ENCODE measurements around the gene STK39. TPM values are rescaled to one million over a fixed set of nuclear protein-coding genes. Genes with fewer than 3 reads are reported as not detected.
"Not testable (repeated sequence)": the region's sequence is repeated elsewhere in the genome, so short reads cannot be mapped to it uniquely, and the experiment has no call there.

STK39 gene
- total RNA-seq, 4 donors from 2014 or later: 6.4 to 9.0 (median 6.7) TPM

DNA sequence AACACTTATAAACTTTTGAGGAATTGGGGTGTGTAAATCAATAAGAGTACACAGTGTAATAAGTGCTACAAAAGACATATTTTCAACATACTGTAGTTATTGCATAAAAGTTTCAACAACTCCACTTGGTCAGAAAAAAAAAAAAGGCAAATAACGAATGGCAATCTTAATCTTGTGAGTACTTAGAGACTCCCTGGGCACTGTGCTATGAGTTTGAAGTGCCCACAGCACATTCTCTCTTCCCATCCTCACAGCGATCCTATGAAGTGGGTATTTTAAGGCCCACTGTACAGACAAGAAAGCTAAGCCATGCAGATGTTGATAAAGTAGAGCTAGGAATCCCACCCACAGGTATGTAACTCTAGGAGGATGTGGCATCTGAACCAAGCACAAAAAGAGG is 112.3 kb downstream of the STK39 start:
- Histone ChIP-seq H3K4me3 (replicated peaks in 1 of 3) (no peak overlapping the region), H3K9me3 (no peaks in the 10 kb centered on the region), H3K27ac (no peak overlapping the region), H3K4me1 (no peaks in the 10 kb centered on the region), H3K36me3 (no peaks in the 10 kb centered on the region), H3K27me3 (no peaks in the 10 kb centered on the region)
- TF ChIP-seq POLR2A (IDR thresholded peaks at IDR 0.05): no peak
- TF ChIP-seq, protein P1, sequence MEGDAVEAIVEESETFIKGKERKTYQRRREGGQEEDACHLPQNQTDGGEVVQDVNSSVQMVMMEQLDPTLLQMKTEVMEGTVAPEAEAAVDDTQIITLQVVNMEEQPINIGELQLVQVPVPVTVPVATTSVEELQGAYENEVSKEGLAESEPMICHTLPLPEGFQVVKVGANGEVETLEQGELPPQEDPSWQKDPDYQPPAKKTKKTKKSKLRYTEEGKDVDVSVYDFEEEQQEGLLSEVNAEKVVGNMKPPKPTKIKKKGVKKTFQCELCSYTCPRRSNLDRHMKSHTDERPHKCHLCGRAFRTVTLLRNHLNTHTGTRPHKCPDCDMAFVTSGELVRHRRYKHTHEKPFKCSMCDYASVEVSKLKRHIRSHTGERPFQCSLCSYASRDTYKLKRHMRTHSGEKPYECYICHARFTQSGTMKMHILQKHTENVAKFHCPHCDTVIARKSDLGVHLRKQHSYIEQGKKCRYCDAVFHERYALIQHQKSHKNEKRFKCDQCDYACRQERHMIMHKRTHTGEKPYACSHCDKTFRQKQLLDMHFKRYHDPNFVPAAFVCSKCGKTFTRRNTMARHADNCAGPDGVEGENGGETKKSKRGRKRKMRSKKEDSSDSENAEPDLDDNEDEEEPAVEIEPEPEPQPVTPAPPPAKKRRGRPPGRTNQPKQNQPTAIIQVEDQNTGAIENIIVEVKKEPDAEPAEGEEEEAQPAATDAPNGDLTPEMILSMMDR (IDR thresholded peaks at IDR 0.05): no peak
- intact Hi-C loops (cut with DNase I): no loop called here
- WGBS, 2 donors: 74 to 78% methylated on average over 2 of the region's 2 CpGs
- no peak for DNase-seq

DNA sequence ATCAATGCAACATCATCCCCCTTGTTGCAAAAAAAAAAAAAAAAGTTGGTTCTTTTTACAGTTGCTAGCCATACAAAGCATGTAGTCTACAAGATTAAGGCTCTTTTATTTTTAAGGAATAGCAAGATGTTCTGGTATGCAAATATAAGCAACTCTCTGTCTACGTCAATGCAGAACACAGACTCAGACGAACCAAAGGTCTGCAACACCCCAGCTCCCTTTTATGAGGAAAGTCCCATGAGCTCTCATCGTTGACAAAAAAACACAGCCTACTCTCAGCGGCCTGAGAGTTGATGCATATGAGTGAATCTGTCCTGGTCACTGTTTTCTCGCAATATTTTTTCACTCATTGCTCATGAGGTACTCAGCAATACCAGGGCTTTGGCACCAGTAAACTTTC is 112.9 kb downstream of the STK39 start:
- 74 to 75% methylated on average over 5 of the region's 5 CpGs for WGBS, 2 donors
- Histone ChIP-seq H3K4me1 (no peaks in the 10 kb centered on the region), H3K27ac (no peak overlapping the region), H3K27me3 (no peaks in the 10 kb centered on the region), H3K36me3 (no peaks in the 10 kb centered on the region), H3K9me3 (no peaks in the 10 kb centered on the region), H3K4me3 (replicated peaks in 1 of 3) (no peak overlapping the region)
- no peak for DNase-seq
- TF ChIP-seq, protein P1 (IDR thresholded peaks at IDR 0.05): no peak
- no peak for TF ChIP-seq POLR2A (IDR thresholded peaks at IDR 0.05)
- intact Hi-C loops (cut with DNase I): no loop called here

DNA sequence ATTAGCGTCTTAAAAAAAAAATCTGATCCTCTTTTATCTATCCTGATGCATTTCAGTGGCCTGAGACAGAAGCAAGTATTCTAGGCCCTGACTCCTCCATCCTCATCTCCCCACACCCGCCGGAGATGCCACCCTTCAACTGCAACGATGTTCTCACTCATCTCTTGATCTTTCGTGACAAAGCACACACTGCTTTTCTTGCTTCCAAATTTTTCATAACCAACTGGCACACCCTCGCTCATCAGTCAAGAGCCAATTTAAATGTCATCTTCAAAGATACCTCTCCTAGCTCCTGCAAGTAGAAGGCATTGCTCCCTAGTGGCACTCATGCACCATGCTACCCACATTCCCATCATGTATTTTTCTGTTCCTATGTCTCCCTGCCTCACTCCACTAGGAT is 115.0 kb downstream of the STK39 start:
- TF ChIP-seq POLR2A (IDR thresholded peaks at IDR 0.05): no peak
- TF ChIP-seq, protein P1 (IDR thresholded peaks at IDR 0.05): no peak
- Histone ChIP-seq H3K36me3 (no peaks in the 10 kb centered on the region), H3K27me3 (no peaks in the 10 kb centered on the region), H3K27ac (no peak overlapping the region), H3K4me1 (no peaks in the 10 kb centered on the region), H3K4me3 (replicated peaks in 1 of 3) (no peak overlapping the region), H3K9me3 (no peaks in the 10 kb centered on the region)
- 97% methylated on average over 6 of the region's 6 CpGs for WGBS, 2 donors
- intact Hi-C loops (cut with DNase I): no loop called here
- no peak for DNase-seq

DNA sequence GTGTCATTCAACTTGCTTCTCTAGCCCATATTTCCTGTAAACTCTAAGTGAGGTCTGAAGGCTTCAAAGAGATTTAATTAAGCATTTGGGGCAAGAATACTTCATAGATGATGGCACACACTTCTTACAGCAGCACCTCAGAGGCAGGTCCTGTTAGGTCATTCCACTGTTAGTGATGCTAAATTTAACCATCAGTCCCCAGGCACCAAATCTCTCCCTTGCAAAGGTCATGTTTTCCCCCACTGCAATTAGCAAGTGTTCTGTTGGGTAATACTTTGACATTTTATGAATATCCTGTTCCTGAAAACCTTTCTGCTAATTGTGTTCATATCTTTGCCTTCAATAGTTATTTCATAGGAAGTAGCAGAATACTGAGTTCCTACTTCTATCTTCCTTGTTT is 117.0 kb downstream of the STK39 start:
- Histone ChIP-seq H3K4me3 (replicated peaks in 1 of 3) (no peak overlapping the region), H3K27ac (no peak overlapping the region), H3K4me1 (no peaks in the 10 kb centered on the region), H3K9me3 (no peaks in the 10 kb centered on the region), H3K36me3 (no peaks in the 10 kb centered on the region), H3K27me3 (no peaks in the 10 kb centered on the region)
- DNase-seq: no peak
- no peak for TF ChIP-seq POLR2A (IDR thresholded peaks at IDR 0.05)
- TF ChIP-seq, protein P1 (IDR thresholded peaks at IDR 0.05): no peak
- intact Hi-C loops (cut with DNase I): no loop called here

DNA sequence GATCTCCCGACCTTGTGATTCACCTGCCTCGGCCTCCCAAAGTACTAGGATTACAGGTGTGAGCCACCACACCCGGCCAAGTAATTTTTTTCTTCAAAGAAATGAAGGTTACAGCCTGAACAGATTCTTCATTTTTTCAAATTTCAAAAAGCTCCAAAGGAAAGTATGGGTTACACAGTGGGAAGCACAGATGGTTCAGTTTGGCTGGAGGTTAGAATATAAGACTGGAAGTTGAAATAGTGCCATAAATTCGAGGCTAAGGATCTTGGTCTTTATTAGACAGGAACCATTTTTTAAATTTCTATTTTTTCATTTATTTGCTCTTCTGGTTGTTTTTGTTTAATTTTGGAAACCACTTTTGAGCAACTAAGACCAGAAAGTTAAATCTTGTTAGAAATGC is 120.0 kb downstream of the STK39 start:
- intact Hi-C loops (cut with DNase I): no loop called here
- WGBS, 2 donors: 92 to 95% methylated on average over 4 of the region's 4 CpGs
- no peak overlapping the region for H3K27ac ChIP-seq
- TF ChIP-seq, protein P1 (IDR thresholded peaks at IDR 0.05): no peak
- TF ChIP-seq POLR2A (IDR thresholded peaks at IDR 0.05): no peak
- H3K4me3 ChIP-seq (replicated peaks in 1 of 3): no peak overlapping the region
- no peaks in the 10 kb centered on the region for H3K27me3 ChIP-seq
- no peak for DNase-seq
- no peaks in the 10 kb centered on the region for H3K4me1 ChIP-seq
- no peaks in the 10 kb centered on the region for H3K9me3 ChIP-seq
- H3K36me3 ChIP-seq: no peaks in the 10 kb centered on the region

DNA sequence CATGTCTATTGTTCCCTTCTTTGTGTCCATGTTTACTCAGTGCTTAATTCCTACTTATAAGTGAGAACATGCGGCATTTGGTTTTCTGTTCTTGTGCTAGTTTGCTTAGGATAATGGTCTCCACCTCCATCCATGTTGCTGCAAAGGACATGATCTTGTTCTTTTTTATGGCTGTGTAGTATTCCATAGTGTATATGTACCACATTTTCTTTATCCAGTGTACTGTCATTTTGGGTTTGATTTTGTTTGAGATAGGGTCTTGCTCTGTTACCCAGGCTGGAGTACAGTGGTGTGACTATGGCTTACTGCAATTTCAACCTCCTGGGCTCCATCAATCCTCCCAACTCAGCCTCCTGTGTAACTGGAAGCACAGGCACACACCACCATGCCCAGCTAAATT is 125.2 kb downstream of the STK39 start:
- H3K4me1 ChIP-seq; H3K36me3 ChIP-seq; H3K27ac ChIP-seq; H3K27me3 ChIP-seq; intact Hi-C loops (cut with DNase I); H3K4me3 ChIP-seq (replicated peaks in 1 of 3); DNase-seq; H3K9me3 ChIP-seq: not testable (repeated sequence)
- WGBS, 2 donors: 97 to 100% methylated on average over 1 of the region's 1 CpG
